NCI-H128 (cell line): ENCODE data around the gene OTULINL.

Experiments used
- DNase-seq: peaks from one replicate; lab custom pipeline; 2025; ENCODE audit not compliant: unreplicated experiment; lab: John Stamatoyannopoulos, UW

OTULINL gene

DNA sequence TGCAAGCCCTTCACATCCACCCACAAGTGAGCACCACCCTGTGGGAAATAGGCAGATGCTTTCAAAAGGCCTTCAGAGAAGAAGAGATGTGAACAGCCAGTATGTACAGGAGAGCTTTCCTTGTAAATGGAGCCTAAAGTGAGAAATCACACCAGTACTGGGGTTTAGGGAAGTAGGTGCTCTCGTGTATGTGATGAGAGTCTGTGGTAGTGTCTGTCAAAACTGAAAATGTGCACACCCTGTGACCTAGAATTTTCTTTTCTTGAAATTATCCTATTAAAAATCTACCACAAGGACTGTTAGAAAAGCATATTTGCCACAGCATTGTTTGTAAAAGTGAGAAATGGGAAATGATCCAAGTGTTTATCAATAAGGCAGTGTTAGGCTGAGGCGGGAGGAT, 16.6 kb downstream of the OTULINL start:
- no peak for DNase-seq

DNA sequence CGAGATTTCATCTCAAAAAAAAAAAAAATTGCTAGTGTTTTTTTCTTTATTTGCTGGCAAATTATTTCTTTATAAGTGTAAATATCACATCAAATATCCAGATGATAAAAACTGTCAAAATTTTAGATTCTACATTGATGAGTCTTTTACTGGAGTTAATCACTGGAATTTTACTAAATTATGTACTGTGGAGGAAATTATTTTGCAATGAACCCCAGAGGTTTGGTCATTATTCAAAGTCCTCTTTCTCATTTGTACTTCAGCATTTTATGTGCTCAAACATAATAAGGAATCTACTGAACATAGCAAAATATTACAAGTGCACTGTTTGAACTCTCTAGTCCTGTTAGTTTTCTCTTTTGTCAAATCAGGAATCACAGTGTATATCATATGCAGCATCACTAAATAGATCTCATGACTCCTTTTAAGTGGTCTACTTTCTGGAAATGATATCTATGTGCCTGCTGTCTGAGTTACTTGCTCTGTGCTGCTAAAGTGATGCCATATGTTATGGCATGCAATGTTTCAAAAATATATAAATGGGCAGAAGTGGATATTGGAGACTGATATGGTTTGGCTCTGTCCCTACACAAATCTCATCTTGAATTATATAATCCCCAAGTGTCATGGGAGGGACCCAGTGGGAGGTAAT, 18.0 kb downstream of the OTULINL start:
- no peak for DNase-seq

DNA sequence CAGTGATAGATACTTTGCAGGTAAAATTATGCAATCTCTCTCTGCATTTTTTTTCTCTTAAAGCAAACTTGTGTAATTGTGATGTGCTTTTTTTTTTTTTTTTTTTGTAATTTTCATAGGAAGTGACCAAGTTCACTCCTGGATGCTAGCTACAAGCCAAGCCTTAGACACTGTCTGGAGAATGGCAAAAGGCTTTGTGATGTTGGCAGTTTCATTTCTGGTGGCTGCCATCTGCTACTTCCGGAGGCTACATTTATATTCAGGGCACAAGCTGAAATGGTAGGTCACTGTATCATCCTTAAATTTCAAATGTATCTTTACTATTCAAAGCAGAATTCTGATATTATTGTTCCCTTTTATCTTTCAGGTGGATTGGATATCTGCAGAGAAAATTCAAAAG, 19.3 kb downstream of the OTULINL start:
- no peak for DNase-seq

DNA sequence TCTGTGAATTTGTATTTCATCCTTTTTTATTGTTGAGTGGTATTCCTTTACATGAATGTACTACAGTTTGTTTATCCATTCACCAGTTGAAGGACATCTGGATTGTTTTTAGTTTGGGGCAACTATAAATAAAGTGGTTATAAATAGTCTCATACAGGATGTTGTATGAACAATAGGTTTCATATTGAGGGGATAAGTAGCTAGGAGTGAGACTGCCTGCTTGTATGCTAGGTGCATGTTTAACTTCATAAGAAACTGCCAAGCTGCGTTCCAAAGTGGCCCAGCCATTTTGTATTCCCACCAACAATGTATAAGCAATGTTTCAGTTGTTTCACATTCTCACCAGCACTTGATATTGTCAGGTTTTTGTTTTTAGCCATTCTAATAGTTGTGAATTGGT, 21.5 kb downstream of the OTULINL start:
- DNase-seq = no peak

DNA sequence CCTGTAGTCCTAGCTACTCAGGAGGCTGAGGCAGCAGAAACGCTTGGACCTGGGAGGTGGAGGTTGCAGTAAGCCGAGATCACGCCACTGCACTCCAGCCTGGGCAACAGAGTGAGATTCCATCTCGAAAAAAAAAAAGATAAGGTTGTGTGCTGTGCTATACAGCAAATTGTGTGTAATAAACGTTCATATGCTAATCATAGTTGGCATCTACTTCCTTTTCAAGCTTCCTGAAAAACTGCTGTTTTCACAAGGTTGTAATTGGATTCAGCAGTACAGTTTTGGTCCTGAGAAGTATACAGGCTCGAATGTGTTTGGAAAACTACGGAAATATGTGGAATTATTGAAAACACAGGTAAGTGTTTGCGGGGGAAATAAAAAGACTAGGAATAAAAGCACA, 25.5 kb downstream of the OTULINL start:
- no peak for DNase-seq

DNA sequence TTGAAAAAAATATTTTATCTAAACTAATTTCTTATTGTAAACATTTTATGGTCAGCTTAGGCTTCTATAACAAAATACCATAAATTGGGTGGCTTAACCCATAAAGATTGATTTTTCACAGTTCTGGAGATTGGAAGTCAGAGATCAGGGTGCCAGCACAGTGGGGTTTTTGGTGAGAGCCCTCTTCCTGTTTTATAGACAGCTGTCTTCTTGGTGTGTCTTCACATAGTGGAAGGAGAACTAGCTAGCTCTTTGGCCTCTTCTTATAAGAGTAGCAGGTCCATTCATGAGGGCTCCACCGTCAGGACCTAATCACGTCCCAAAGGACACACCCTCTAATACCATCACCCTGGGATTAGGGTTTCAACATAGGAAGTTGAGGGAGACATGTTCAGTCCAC, 26.6 kb downstream of the OTULINL start:
- no peak for DNase-seq

DNA sequence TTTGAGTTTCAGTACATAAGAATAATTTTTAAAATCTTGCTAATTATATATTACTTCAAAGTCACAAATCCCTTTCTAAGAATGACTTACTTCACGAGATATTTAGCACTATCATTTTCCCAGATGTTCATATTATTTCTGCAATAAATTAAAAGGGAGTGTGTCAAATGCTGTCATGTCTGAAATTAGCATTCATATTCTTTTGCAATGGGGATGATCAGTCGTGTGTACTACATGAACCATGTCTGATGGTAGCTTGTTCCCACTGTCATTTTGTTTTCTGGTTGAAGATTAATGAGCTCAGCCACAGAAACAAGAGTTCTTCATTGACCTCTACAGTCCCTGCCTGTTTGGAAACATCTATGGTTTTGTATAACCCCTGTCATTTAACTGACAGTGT, 30.1 kb downstream of the OTULINL start:
- DNase-seq = no peak

DNA sequence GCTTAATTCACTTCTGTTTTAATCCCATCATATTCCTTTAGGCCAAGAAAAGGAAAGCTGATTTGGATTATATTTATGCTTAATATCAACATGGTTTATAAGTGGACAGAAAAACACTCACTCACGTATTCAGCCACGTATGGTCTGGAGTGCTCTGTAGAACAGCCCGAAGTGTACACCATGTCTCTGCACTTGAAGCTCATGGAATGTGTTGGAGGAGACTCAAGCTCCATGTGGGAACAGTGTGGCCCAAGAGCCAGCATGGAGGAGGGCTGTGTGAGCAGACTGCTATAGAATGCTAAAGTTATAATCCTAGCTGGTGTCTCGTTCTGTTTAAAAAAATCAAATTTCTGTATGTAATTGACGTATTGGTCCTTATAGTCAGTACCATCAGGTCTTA, 32.9 kb downstream of the OTULINL start:
- no peak for DNase-seq

DNA sequence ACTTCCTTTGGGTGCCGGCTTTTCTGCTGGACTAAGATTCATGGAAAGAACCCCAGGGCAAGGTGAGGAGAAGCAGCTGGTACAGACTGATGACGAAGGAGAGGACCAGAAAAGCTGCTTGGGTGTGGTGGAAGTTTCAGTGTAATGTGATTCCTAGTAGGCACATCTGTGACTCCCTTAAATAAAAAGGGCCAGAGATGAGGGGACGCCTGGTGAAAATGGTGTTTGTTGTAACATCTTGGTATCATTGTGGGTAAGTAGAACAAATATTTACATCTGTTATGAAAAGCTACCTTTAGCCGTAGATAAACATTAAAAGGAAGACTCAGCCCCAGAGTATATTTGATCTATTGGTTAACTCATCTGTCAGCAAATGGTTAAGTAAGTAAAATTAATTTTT, 33.8 kb downstream of the OTULINL start:
- no peak for DNase-seq

DNA sequence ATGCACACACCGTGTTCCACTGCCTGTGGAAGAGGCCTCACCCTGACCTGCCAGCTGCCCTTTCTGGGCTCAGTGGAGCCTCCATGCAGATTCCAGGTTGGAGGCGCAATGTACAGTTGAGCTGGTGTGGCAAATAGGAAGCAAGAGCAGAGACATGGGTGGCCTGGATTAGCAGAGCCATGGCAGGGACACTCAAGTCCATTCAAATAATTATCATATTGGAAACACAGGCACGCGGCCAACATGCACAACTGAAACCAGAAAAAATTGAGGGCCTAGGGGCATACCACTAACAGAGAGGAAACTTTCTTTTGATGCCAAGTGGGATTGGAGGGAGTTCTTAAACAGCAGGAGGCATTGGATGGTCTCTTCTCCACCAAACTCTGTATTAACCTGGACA, 35.8 kb downstream of the OTULINL start:
- no peak for DNase-seq

DNA sequence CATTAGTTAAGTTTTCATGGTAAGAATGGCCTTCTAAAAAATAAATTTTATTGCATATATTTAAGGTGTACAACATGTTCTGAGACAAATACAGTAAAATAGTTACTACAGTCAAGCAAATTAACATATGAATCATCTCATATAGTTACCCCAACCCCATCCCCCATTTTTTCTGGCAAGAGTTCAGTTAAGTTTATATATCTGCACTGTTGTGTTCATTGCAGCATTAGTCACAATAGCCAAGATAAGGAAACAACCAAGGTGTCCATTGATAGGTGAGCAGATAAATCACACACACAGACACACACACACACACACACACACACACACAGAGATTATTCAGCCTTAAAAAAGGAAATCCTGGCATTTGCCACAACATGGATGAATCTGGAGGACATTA, 45.7 kb downstream of the OTULINL start:
- no peak for DNase-seq

DNA sequence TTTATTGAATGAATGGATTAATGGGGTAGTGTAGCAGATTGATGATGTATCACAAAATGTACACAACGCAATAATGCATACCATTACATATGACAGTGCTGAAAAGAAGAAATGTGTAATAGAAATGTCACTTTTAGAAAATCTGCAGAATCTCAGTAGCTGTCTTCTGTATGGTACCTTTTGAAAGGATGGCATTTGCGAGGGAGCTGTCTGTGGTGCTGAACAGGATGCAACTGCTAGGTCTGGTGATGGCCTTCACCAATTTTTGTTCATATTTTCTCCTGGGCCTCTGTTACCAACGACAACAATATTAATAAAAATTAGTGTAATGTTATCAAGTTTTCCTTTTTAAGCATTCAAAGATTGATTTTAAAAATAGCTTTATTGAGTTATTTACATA, 46.8 kb downstream of the OTULINL start:
- no peak for DNase-seq

DNA sequence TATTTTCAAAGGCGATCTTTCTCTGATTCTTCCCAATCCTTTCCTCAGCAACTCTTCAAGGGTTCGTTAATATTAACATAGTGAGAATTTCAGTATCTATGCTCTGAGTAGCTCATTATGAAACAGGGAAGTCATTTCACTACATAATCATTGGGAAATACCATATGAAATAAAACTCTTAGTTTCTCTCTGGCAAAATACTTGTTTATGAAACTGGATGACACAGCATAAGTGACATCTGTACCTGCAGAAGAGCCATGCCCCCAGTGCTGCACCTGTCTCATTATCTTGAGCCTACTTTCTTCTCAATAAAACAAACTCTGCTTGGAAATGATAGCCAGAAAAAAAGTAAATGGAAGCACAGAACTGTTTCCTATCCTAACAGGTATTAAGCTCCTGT, 49.1 kb downstream of the OTULINL start:
- no peak for DNase-seq

DNA sequence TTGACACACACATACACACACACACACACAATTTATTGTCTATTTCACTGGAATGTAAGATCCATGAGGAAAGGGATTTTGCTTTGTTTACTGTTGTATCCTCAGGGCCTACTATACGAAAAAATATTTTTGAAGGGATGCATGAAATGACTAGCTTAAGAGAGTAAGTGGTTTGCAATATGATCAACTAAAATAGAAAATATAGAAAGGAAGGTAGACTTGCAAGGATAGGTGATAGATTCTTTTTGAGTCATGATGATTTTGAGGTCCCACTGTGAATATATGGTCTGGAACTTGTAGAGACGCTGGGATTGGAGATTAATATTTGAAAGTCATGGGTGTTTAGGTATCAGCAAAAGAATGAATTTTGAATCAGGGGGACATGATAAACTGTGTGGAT, 54.1 kb downstream of the OTULINL start:
- DNase-seq = no peak

DNA sequence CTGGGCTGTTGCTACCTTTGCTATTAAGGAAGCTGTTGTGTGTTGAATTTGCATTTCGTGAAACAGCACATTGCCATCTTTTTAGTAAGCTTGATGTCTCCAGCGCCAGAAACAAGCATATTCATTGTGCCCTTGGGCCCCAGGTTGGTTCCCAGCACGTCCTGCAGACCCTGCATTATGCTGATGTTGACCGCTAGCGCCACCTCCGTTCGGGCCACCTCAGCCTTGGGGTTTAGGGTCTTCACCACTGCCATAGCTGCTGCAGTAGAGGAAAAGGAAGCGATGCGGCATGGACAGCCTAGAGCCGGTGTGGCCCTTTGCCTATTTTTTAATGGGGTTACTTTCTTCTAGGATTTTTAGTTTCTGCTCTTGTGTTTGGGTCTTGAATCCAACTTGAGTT, 59.2 kb downstream of the OTULINL start:
- DNase-seq = no peak

DNA sequence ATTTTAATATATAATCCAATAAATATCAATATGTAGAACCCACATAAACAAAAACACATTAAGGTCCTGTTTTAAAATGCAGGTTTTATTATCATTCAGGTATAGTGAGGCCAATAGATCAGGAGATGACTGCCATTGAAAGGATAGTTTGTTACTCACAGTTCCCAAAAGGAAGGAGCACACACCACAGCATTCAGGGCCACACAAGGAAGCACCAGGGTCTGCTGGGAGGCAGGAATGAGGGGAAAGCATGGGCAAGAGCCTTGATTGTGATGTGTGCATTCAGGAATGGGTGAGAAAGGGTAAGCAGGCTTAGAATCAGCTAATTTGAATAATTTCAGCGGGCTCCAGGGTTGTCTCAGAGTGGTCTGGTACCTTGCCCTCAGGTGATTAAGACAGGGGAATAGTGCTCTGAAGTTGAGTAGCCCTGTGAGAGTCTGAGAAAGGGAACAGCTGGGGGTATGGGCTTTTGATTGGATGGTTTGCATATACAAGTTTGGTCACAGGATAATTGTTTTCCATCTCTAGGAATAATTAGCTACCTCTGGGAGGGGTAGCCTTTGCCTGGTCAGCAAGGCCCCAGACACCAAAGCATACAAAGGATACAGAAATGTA, 63.1 kb downstream of the OTULINL start:
- DNase-seq = no peak

DNA sequence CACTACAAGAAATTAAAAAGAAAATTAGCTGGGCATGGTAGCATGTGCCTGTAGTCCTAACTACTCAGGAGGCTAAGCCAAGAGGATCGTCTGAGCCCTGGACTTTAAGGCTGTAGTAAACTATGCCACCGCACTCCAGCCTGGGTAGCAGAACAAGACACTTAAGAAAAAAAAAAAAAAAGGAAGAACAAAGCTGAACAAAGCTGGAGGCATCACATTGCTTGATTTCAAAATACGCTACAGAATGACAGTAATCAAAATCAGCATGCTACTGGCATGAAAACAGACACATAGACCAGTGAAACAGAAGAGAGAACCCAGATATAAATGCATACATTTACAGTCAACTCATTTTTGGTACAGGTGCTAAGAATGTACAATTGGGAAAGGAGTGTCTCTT, 68.5 kb downstream of the OTULINL start:
- no peak for DNase-seq

DNA sequence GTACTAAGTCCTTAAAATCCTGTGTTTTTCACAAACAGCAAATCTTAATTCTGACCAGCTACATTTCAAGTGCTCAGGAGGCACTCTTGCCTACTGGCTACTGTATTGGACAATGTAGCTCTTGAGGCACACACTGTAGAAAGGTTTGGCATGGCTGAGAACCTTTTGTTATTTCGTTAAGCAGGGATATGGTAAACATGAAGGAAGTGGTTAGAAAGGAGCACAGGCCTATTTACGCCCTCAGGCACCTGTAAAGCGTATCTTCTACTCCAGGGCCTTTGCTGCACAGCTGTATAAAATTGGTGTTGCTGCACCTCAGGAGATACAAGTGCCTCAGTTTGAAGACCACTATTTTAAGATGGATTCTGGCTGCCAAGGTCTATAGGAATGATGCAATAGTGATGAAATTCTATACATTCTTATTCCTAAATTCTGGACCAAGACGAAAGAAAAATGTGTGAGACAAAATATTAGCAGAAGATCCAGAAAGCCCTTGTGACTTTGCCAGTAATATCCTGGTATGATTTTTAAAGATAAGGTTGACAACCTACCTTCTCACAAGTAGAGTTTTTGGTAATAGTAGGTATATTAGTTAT, 73.7 kb downstream of the OTULINL start:
- DNase-seq = no peak

DNA sequence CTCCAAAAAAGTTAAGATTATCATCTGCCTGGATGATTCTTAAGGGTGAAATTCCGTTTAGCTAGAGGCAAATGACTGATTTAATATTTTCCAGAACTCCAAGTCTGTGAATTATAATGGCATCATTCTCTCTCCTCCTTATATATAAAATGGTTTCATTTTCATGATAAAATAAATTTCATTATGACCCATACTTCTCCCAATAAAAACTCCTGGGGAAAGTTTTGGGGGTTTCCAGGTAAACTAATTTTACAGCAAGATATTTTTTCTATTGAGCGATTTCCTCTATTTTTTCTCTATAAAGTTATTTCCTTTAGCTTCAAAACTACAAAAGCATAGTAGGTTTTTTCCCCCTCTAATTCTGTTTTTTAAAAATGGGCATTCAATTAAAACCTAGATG, 75.3 kb downstream of the OTULINL start:
- no peak for DNase-seq

DNA sequence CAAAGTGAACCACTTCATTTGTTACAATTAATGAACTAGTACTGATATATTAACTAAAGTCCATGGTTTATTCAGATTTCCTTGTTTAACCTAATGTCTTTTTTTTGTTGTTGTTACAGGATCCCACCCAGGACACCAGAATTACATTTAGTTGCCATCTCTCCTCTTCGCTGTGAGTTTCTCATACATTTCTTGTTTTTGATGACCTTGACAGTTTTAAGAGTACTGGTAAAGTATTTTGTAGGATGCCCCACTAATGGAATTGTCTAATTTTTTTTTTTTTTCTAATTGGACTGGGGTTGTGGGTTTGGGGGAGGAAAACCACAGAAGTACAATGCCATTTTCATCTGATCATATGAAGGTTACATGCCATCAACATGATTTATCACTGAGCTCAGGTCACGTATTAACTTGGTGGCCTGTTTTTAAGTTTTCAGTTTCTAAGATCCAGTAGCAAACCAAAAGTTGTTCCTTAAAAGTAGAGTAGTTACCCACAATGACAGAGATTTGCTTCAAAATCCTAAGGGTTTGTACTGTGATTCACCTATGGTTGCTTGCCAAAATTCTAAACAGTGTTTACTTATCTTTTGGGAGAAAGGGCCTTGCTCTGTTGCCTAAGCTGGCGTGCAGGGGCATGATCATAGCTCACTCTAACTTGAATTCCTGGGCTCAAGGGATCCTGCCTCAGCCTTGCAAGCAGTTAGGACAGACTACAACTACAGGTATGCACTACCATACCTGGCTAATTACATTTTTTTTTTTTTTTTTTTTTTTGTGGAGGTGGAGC, 78.4 kb downstream of the OTULINL start:
- DNase-seq = no peak

DNA sequence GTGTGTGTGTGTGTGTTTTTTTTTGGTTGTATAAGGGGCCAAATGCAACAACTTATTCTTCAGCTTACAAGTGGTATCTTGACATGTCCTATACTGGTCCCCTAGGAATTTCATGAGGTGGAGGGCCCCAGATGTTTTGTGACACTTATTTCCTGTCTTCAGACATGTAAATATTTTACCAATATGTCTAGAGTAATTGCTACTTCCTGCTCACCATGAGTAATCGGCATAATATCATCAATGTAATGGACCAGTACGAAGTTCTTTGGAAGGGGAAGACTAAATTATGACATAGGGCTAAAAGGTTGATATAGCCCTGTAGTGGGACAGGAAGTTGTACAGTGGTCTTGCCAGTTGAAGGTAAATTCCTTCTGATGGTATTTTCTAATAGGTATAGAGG, 79.2 kb downstream of the OTULINL start:
- DNase-seq = no peak
